Measurements from ENCODE around the gene HOXC6.

The HOXC6 gene

GRCh38 chr12:54014377-54015017 is 13.7 kb upstream of the HOXC6 start:
- no peaks in the 10 kb centered on the region for H3K36me3 ChIP-seq (ENCODE audit: control insufficient read depth, insufficient read depth, low read length, severe bottlenecking)
- H3K9me3 ChIP-seq (ENCODE audit: control insufficient read depth, low read length) = no peaks in the 10 kb centered on the region
- H3K27me3 ChIP-seq (replicated peaks; ENCODE audit: control insufficient read depth, insufficient read depth, low read length) = no peaks in the 10 kb centered on the region
- H3K4me1 ChIP-seq (ENCODE audit: control insufficient read depth, insufficient read depth, low read length) = peaks cover 43% of the 10 kb centered on the region
- no peak for DNase-seq (ENCODE audit: low read depth)
- peak overlapping the region; percentile 75 for H3K4me3 ChIP-seq (ENCODE audit: low read length)
- H3K9ac ChIP-seq (ENCODE audit: low read length) = peak overlapping the region; percentile 99

GRCh38 chr12:54015018-54015931 is 13.0 kb upstream of the HOXC6 start:
- DNase-seq (ENCODE audit: low read depth) = no peak
- H3K4me1 ChIP-seq (ENCODE audit: control insufficient read depth, insufficient read depth, low read length) = peaks cover 48% of the 10 kb centered on the region
- no peaks in the 10 kb centered on the region for H3K27me3 ChIP-seq (replicated peaks; ENCODE audit: control insufficient read depth, insufficient read depth, low read length)
- H3K4me3 ChIP-seq (ENCODE audit: low read length) = peak overlapping the region; percentile 98
- peak overlapping the region; percentile 99 for H3K9ac ChIP-seq (ENCODE audit: low read length)
- no peaks in the 10 kb centered on the region for H3K36me3 ChIP-seq (ENCODE audit: control insufficient read depth, insufficient read depth, low read length, severe bottlenecking)
- no peaks in the 10 kb centered on the region for H3K9me3 ChIP-seq (ENCODE audit: control insufficient read depth, low read length)

GRCh38 chr12:54016051-54016450 is 12.2 kb upstream of the HOXC6 start:
- H3K9me3 ChIP-seq (ENCODE audit: control insufficient read depth, low read length) = no peaks in the 10 kb centered on the region
- H3K9ac ChIP-seq (ENCODE audit: low read length) = peak overlapping the region; percentile 99
- no peaks in the 10 kb centered on the region for H3K27me3 ChIP-seq (replicated peaks; ENCODE audit: control insufficient read depth, insufficient read depth, low read length)
- no peaks in the 10 kb centered on the region for H3K36me3 ChIP-seq (ENCODE audit: control insufficient read depth, insufficient read depth, low read length, severe bottlenecking)
- H3K4me3 ChIP-seq (ENCODE audit: low read length) = peak overlapping the region; percentile 98
- H3K4me1 ChIP-seq (ENCODE audit: control insufficient read depth, insufficient read depth, low read length) = peaks cover 52% of the 10 kb centered on the region
- DNase-seq (ENCODE audit: low read depth) = no peak

- Histone ChIP-seq H3K9ac (ENCODE audit: low read length) (peak overlapping the region; percentile 99), H3K4me1 (ENCODE audit: control insufficient read depth, insufficient read depth, low read length) (peaks cover 53% of the 10 kb centered on the region)
Observed at GRCh38 chr12:54016478-54016964, 11.7 kb upstream of the HOXC6 start.

GRCh38 chr12:54017027-54017788 is 11.0 kb upstream of the HOXC6 start:
- no peak for DNase-seq (ENCODE audit: low read depth)
- Histone ChIP-seq H3K9me3 (ENCODE audit: control insufficient read depth, low read length) (no peaks in the 10 kb centered on the region), H3K9ac (ENCODE audit: low read length) (peak overlapping the region; percentile 99), H3K36me3 (ENCODE audit: control insufficient read depth, insufficient read depth, low read length, severe bottlenecking) (no peaks in the 10 kb centered on the region), H3K4me3 (ENCODE audit: low read length) (peak overlapping the region; percentile 98), H3K27me3 (replicated peaks; ENCODE audit: control insufficient read depth, insufficient read depth, low read length) (no peaks in the 10 kb centered on the region), H3K4me1 (ENCODE audit: control insufficient read depth, insufficient read depth, low read length) (peaks cover 56% of the 10 kb centered on the region)

More at GRCh38 chr12:54016478-54016964, 11.7 kb upstream of the HOXC6 start:
- no peaks in the 10 kb centered on the region for H3K9me3 ChIP-seq (ENCODE audit: control insufficient read depth, low read length)
- no peaks in the 10 kb centered on the region for H3K27me3 ChIP-seq (replicated peaks; ENCODE audit: control insufficient read depth, insufficient read depth, low read length)
- no peaks in the 10 kb centered on the region for H3K36me3 ChIP-seq (ENCODE audit: control insufficient read depth, insufficient read depth, low read length, severe bottlenecking)
- peak overlapping the region; percentile 98 for H3K4me3 ChIP-seq (ENCODE audit: low read length)
- DNase-seq (ENCODE audit: low read depth) = no peak

GRCh38 chr12:54017878-54018467 is 10.3 kb upstream of the HOXC6 start:
- peak overlapping the region; percentile 99 for H3K9ac ChIP-seq (ENCODE audit: low read length)
- peak; percentile 61 for DNase-seq (ENCODE audit: low read depth)
- H3K4me3 ChIP-seq (ENCODE audit: low read length) = peak overlapping the region; percentile 98
- peaks cover 56% of the 10 kb centered on the region for H3K4me1 ChIP-seq (ENCODE audit: control insufficient read depth, insufficient read depth, low read length)
- no peaks in the 10 kb centered on the region for H3K9me3 ChIP-seq (ENCODE audit: control insufficient read depth, low read length)
- H3K36me3 ChIP-seq (ENCODE audit: control insufficient read depth, insufficient read depth, low read length, severe bottlenecking) = no peaks in the 10 kb centered on the region
- H3K27me3 ChIP-seq (replicated peaks; ENCODE audit: control insufficient read depth, insufficient read depth, low read length) = no peaks in the 10 kb centered on the region

GRCh38 chr12:54018468-54018984 is 9.7 kb upstream of the HOXC6 start:
- H3K9ac ChIP-seq (ENCODE audit: low read length) = peak overlapping the region; percentile 99
- H3K9me3 ChIP-seq (ENCODE audit: control insufficient read depth, low read length) = no peaks in the 10 kb centered on the region
- no peaks in the 10 kb centered on the region for H3K36me3 ChIP-seq (ENCODE audit: control insufficient read depth, insufficient read depth, low read length, severe bottlenecking)
- no peaks in the 10 kb centered on the region for H3K27me3 ChIP-seq (replicated peaks; ENCODE audit: control insufficient read depth, insufficient read depth, low read length)
- peaks cover 56% of the 10 kb centered on the region for H3K4me1 ChIP-seq (ENCODE audit: control insufficient read depth, insufficient read depth, low read length)
- peak overlapping the region; percentile 98 for H3K4me3 ChIP-seq (ENCODE audit: low read length)
- no peak for DNase-seq (ENCODE audit: low read depth)

GRCh38 chr12:54019091-54019811 is 9.0 kb upstream of the HOXC6 start:
- Histone ChIP-seq H3K9me3 (ENCODE audit: control insufficient read depth, low read length) (no peaks in the 10 kb centered on the region), H3K4me3 (ENCODE audit: low read length) (peak overlapping the region; percentile 98), H3K36me3 (ENCODE audit: control insufficient read depth, insufficient read depth, low read length, severe bottlenecking) (no peaks in the 10 kb centered on the region), H3K4me1 (ENCODE audit: control insufficient read depth, insufficient read depth, low read length) (peaks cover 58% of the 10 kb centered on the region), H3K9ac (ENCODE audit: low read length) (peak overlapping the region; percentile 99), H3K27me3 (replicated peaks; ENCODE audit: control insufficient read depth, insufficient read depth, low read length) (no peaks in the 10 kb centered on the region)
- no peak for DNase-seq (ENCODE audit: low read depth)

GRCh38 chr12:54019924-54020590 is 8.2 kb upstream of the HOXC6 start:
- DNase-seq (ENCODE audit: low read depth) = no peak
- H3K36me3 ChIP-seq (ENCODE audit: control insufficient read depth, insufficient read depth, low read length, severe bottlenecking) = no peaks in the 10 kb centered on the region
- peak overlapping the region; percentile 82 for H3K4me3 ChIP-seq (ENCODE audit: low read length)
- peaks cover 59% of the 10 kb centered on the region for H3K4me1 ChIP-seq (ENCODE audit: control insufficient read depth, insufficient read depth, low read length)
- peak overlapping the region; percentile 99 for H3K9ac ChIP-seq (ENCODE audit: low read length)
- H3K9me3 ChIP-seq (ENCODE audit: control insufficient read depth, low read length) = no peaks in the 10 kb centered on the region
- no peaks in the 10 kb centered on the region for H3K27me3 ChIP-seq (replicated peaks; ENCODE audit: control insufficient read depth, insufficient read depth, low read length)
